Psoas muscle (tissue), 8 donors: Measurements from ENCODE around the gene INSL3. TPM values are rescaled to one million over a fixed set of nuclear protein-coding genes. Genes with fewer than 3 reads are reported as not detected.

Source experiments
- ATAC-seq, 4 donors: fragments of 200-7000 bp; cut with Tn5 transposase; one replicate each; pipeline ENCODE4 v1.9.1; 2020; ENCODE audit warnings: moderate library complexity in 3 of 4, mild to moderate bottlenecking in 2 of 4
- DNase-seq, 2 donors: peaks; one replicate each; pipeline ENCODE4 v3.0.0-alpha.2; 2020
- H3K27ac ChIP-seq: fragments of 200-600 bp; one replicate; pipeline ENCODE4 v1.8.0; 2022
- H3K27me3 ChIP-seq, 3 donors: fragments of 200-600 bp in 1 of 3; one replicate each; pipeline versions ENCODE4 v1.6.1 to v1.8.0; 2013 to 2022; ENCODE audit warnings: low read length in 2 of 3, mild to moderate bottlenecking in 2 of 3, moderate library complexity in 1 of 3; ENCODE audit not compliant: insufficient read depth in 3 of 3
- H3K36me3 ChIP-seq, 2 donors: fragments of 200-600 bp in 1 of 2; one replicate each; pipeline versions ENCODE4 v1.6.1 to v1.8.0; 2013 to 2022; ENCODE audit warnings: low read depth in 1 of 2, mild to moderate bottlenecking in 1 of 2, moderate library complexity in 1 of 2; ENCODE audit not compliant: insufficient read depth in 1 of 2
- H3K4me1 ChIP-seq: fragments of 200-600 bp; one replicate; pipeline ENCODE4 v1.8.0; 2022
- H3K4me3 ChIP-seq: fragments of 200-600 bp; one replicate; pipeline ENCODE4 v1.8.0; 2022; ENCODE audit warnings: mild to moderate bottlenecking
- H3K9me3 ChIP-seq: fragments of 200-600 bp; one replicate; pipeline ENCODE4 v1.8.0; 2022
- CTCF ChIP-seq: fragments of 200-600 bp; IDR thresholded peaks from one replicate; pipeline ENCODE4 v1.8.0; 2022; ENCODE audit warnings: antibody characterized with exemption
- WGBS, 3 donors: extraction: QIAGEN DNeasy Blood & Tissue Kit; methylation state at CpG; one replicate each; pipeline versions ENCODE4 v1.1.6 to v1.1.7; 2013; 5-methylcytosine and 5-hydroxymethylcytosine counted together
- intact Hi-C, 2 donors: fragments of 100-400 bp; cut with DNase I; formaldehyde crosslinking; loops; one replicate each; pipeline versions ENCODE4 v1.11.0 to v1.14.2; 2022
- polyA plus RNA-seq, 3 donors: library from polyadenylated mRNA; stranded (reverse); fragments of 200-250 nt; gene quantifications; one replicate each; pipeline ENCODE4 v1.2.3, GENCODE V29; 2013
- total RNA-seq, 4 donors: library from RNA; stranded (reverse); fragmentation: NEBNext Ultra II Directional in 2 of 4; extraction: Animal tissue kit (Norgen Biotek cat#: 25700) in 2 of 4; gene quantifications; one replicate each; pipeline versions ENCODE4 v1.2.1 to v1.2.4, GENCODE V29; 2021 to 2023
- donor health status: healthy with polysubstance abuse.
- donor health status: DM: no; HTN: no; CAD: no; lungs with moderate emphysema.
- donor health status: Bipolar disorder and iron deficiency.
- donor health status: healthy.
- donor health status: DM: yes; HTN: yes; CAD: no.
- donor health status: DM: no; HTN: no; CAD: no.
- donor health status: DM: no; HTN: no; CAD: no.
- donor health status: DM: yes; HTN: yes; CAD: no.

INSL3 gene
- total and polyA plus RNA-seq, 7 donors, result not detected

DNA sequence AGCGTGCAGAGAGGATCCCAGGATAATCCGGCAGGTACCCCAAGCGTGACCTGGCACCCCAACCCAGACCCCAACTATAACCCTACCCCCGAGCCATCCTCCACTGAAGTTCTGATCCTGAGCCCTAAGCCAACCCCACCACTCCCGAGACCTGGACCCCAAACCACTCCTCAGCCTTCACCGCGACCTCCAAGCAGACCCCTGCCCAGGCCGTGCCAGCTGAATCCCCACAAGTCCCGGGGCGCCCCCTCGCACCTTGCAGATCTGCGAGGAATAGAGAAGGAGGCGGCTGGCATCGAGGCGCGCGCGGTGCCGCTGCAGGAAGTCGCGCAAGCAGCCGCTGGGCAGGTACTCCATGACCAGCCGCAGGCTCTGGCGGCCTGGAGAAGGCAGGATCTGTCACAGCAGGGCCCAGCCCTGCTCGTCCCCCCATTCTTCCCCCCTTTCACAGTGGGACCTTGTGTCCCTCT lies 10.1 kb upstream of the INSL3 start:
- H3K4me1 ChIP-seq, result no peaks in the 10 kb centered on the region
- 26 to 32% (median 27%) methylated on average over 21 to 25 of the region's 25 CpGs for WGBS, 3 donors
- DNase-seq (no peak), ATAC-seq (no peak)
- peaks cover 0 to 71% (median 9%) of the 10 kb centered on the region in 3 donors for H3K27me3 ChIP-seq
- peak overlapping the region; percentile 15 for H3K4me3 ChIP-seq
- no peaks in the 10 kb centered on the region for H3K9me3 ChIP-seq
- H3K36me3 ChIP-seq, result no peaks in the 10 kb centered on the region
- H3K27ac ChIP-seq, result no peak overlapping the region
- intact Hi-C loops, result no loop called here
- no peak for TF ChIP-seq CTCF

DNA sequence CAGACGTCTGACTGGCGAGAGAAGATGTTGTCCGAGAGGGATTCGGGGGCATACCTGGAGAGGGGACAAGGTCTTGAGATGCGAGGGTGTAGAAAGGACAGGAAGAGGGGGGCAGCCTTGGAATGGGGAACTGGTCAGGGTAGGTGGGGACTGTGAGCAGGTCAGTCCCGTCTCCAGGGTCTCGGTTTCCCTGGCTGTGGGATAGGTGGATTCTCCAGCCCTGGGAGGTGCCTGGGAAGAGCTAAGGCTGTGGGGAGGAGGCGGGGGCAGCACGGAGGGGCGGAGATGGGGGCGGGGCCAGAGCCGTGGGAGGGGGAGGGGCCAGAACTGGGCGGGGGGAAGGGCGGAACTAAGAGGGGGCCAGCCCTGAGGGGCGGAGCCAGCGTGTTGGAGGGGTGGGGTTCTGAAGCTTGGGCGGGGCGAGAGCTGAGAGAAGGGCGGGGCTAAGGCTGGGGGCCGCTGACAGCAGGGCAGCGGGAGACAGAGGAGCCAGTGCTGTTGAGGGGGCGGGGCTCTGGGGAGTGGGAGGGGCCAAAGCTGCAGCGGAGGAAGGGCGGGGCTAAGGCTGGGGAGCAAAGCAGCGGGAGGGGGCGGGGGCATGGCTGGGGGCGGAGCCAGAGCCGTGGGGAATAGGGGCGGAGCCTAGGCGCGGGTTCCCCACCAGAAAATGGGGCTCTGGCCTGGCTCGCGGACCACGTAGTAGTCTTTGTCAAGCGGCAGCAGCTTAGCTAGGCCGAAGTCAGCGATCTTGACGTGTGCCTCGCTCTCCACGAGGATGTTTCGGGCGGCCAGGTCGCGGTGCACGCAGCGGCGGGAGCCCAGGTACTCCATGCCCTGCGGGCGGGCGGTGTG lies 9.5 kb upstream of the INSL3 start:
- WGBS, 3 donors, result 4 to 8% (median 7%) methylated on average over 28 to 50 of the region's 50 CpGs
- no peak for TF ChIP-seq CTCF
- H3K4me3 ChIP-seq, result peak overlapping the region; percentile 15
- DNase-seq, result peak; percentile 42 to 71
- H3K27me3 ChIP-seq, result peaks cover 0 to 73% (median 9%) of the 10 kb centered on the region in 3 donors
- no peaks in the 10 kb centered on the region for H3K4me1 ChIP-seq
- H3K9me3 ChIP-seq, result no peaks in the 10 kb centered on the region
- intact Hi-C loops, result no loop called here
- H3K36me3 ChIP-seq, result no peaks in the 10 kb centered on the region
- ATAC-seq, result peak; percentile 23 to 78 (median 72)
- H3K27ac ChIP-seq, result no peak overlapping the region

DNA sequence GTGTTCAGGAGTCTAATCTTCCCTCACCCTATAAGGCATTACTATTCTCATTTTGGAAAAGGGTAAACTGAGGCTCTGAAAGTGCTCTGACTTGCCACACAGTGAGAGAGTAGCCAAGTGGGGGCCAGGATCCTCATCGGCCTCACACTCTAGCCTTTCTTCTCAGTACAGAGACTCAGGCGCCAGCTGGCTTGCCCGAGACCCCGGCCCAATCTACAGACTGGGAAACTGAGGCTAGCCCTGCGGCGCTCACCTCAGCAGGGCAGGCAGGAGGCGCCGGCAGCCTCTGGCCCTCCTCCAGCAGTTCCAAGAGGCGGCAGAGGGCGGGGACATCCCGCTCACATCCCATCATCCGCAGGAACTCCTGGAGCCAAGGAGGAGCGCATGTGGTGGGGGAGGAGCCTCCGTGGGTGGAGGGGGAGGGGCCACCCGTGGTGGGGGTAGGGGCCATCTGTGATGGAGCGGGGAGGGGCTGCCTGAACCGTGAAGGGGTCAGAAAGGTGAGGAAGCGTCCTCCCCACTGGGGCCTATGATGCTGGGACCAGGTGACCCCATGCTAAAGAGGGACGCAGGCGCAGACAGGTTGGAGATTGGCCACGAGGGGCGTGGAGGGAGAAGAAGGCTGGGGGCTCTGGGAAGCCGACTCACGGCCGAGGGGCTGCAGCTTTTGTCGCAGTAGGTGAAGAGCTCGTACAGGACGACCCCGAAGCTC lies 8.7 kb upstream of the INSL3 start:
- H3K9me3 ChIP-seq, result no peaks in the 10 kb centered on the region

GRCh38 chr19:17826508-17827056 lies 5.3 kb upstream of the INSL3 start:
- Histone ChIP-seq H3K36me3 (no peaks in the 10 kb centered on the region), H3K9me3 (no peaks in the 10 kb centered on the region), H3K4me3 (no peak overlapping the region), H3K4me1 (no peaks in the 10 kb centered on the region), H3K27ac (no peak overlapping the region), H3K27me3 (peaks cover 0 to 75% (median 16%) of the 10 kb centered on the region in 3 donors)
- no peak for TF ChIP-seq CTCF
- DNase-seq (no peak), ATAC-seq (no peak)
- WGBS, 3 donors, result 78 to 84% (median 80%) methylated on average over 11 to 13 of the region's 13 CpGs
- intact Hi-C loops, result no loop called here

More for the DNA sequence above, 8.7 kb upstream of the INSL3 start:
- DNase-seq (no peak), ATAC-seq (peak in 1 of 4 donors; percentile 37)
- no peak for TF ChIP-seq CTCF
- WGBS, 3 donors, result 5 to 11% (median 9%) methylated on average over 28 to 29 of the region's 29 CpGs
- Histone ChIP-seq H3K4me3 (no peak overlapping the region), H3K4me1 (no peaks in the 10 kb centered on the region), H3K27me3 (peaks cover 0 to 67% (median 9%) of the 10 kb centered on the region in 3 donors), H3K36me3 (no peaks in the 10 kb centered on the region), H3K27ac (no peak overlapping the region)
- intact Hi-C loops, result no loop called here
